Measurements from ENCODE around the gene SKAP1. TPM values are rescaled to one million over a fixed set of nuclear protein-coding genes. Genes with fewer than 3 reads are reported as not detected.

SKAP1 gene
- total RNA-seq, 1 donor from 2014 or later: 25.3 TPM

GRCh38 chr17:48285614-48286013 is 144.4 kb downstream of the SKAP1 start:
- ChIA-PET POLR2A (no interaction called here), CTCF (no interaction called here)
- TF ChIP-seq, protein P1, sequence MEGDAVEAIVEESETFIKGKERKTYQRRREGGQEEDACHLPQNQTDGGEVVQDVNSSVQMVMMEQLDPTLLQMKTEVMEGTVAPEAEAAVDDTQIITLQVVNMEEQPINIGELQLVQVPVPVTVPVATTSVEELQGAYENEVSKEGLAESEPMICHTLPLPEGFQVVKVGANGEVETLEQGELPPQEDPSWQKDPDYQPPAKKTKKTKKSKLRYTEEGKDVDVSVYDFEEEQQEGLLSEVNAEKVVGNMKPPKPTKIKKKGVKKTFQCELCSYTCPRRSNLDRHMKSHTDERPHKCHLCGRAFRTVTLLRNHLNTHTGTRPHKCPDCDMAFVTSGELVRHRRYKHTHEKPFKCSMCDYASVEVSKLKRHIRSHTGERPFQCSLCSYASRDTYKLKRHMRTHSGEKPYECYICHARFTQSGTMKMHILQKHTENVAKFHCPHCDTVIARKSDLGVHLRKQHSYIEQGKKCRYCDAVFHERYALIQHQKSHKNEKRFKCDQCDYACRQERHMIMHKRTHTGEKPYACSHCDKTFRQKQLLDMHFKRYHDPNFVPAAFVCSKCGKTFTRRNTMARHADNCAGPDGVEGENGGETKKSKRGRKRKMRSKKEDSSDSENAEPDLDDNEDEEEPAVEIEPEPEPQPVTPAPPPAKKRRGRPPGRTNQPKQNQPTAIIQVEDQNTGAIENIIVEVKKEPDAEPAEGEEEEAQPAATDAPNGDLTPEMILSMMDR (IDR thresholded peaks at IDR 0.05): no peak
- ATAC-seq (ENCODE audit: low read depth) (no peak), DNase-seq (no peak)
- Mint-ChIP-seq H3K27me3 (no peaks in the 10 kb centered on the region), H3K27ac (no peak overlapping the region), H3K4me1 (no peaks in the 10 kb centered on the region), H3K9me3 (no peaks in the 10 kb centered on the region), H3K4me3 (no peak overlapping the region), H3K36me3 (ENCODE audit: low read depth) (peaks cover 3% of the 10 kb centered on the region)
- intact Hi-C loops (cut with micrococcal nuclease): no loop called here

DNA sequence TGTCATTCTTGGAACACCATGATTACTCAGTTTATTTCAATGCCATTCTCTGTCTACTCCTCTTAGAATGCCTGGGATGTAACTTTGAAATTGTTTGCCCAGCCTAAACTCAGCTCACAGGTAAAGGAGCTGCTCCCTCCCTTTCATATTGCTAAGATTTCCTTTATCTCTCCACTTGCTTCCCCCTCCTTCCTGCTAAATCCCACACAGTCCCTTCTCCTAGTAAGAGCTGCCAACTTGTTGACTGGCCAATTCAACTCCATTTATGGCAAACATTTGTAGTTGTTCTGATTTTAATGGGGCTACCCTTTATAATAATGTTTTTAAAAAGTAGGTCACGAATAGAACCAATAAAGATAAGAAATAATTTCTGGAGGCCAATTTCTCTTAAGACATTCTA is 146.1 kb downstream of the SKAP1 start:
- intact Hi-C loops (cut with micrococcal nuclease): no loop called here

GRCh38 chr17:48283411-48283810 is 146.6 kb downstream of the SKAP1 start:
- POLR2A ChIA-PET: interaction anchor here (0.6 kb wide), 1 partner anchor 1247 kb away, joined by 4 read pairs; no protein-coding TSS in a partner anchor
- CTCF ChIA-PET: no interaction called here
- Mint-ChIP-seq H3K4me3 (no peak overlapping the region), H3K36me3 (ENCODE audit: low read depth) (peaks cover 5% of the 10 kb centered on the region), H3K9me3 (no peaks in the 10 kb centered on the region), H3K4me1 (no peaks in the 10 kb centered on the region), H3K27ac (no peak overlapping the region), H3K27me3 (no peaks in the 10 kb centered on the region)
- TF ChIP-seq, protein P1 (IDR thresholded peaks at IDR 0.05): no peak
- no peak for ATAC-seq (ENCODE audit: low read depth)
- intact Hi-C loops (cut with micrococcal nuclease): no loop called here
- DNase-seq: no peak

More for the DNA sequence above, 146.1 kb downstream of the SKAP1 start:
- Mint-ChIP-seq H3K4me3 (no peak overlapping the region), H3K27me3 (no peaks in the 10 kb centered on the region), H3K27ac (no peak overlapping the region), H3K36me3 (ENCODE audit: low read depth) (peaks cover 3% of the 10 kb centered on the region), H3K4me1 (no peaks in the 10 kb centered on the region), H3K9me3 (no peaks in the 10 kb centered on the region)
- DNase-seq (no peak), ATAC-seq (ENCODE audit: low read depth) (no peak)
- TF ChIP-seq, protein P1 (IDR thresholded peaks at IDR 0.05): no peak
- POLR2A ChIA-PET: interaction anchor here (0.6 kb wide), 1 partner anchor 173 kb away, joined by 3 read pairs; no protein-coding TSS in a partner anchor
- CTCF ChIA-PET: no interaction called here

GRCh38 chr17:48282303-48282702 is 147.7 kb downstream of the SKAP1 start:
- POLR2A ChIA-PET: interaction anchor here (0.6 kb wide), 1 partner anchor 10 kb away, joined by 3 read pairs; no protein-coding TSS in a partner anchor
- ATAC-seq (ENCODE audit: low read depth): no peak
- TF ChIP-seq, protein P1 (IDR thresholded peaks at IDR 0.05): no peak

DNA sequence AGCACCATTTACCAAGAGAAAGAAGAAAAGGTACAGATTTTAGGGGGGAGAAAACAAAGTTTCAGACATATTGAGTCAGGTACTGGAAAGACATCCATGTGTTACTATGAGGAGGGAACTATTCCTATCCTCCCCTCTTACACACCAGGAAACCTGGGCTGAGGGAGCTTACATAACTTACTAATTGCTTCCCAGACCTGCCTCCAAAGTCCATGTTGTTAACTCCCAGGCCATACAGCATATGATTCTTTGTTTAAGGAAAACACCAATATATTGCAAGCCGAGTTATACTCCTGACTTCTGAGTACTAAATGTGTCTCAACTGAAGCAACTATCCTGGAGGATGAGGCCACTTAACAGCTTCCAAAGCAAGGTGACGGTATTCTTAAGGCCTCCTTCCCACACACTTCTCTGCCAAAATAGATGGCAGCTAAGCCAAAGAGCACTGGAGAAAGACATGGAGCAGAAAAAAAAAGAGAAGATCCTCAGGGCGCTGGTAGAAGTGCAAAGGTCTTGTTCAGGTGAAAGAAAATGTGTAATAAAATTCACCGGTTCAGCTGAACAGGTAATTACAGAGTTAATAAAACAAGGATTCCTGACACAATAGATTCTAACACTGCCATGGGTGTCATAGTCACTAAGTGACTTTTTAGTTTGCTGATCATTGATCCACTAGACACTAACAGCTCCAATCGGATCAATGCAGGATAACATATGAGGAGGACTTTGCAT is 151.1 kb downstream of the SKAP1 start:
- TF ChIP-seq, protein P1 (IDR thresholded peaks at IDR 0.05): no peak
- intact Hi-C loops (cut with micrococcal nuclease): no loop called here
- DNase-seq (no peak), ATAC-seq (ENCODE audit: low read depth) (no peak)
- CTCF ChIA-PET: interaction anchor here (1.2 kb wide), 1 partner anchor 16 kb away, joined by 3 read pairs; no protein-coding TSS in a partner anchor
- POLR2A ChIA-PET: no interaction called here
- H3K4me1 Mint-ChIP-seq: no peaks in the 10 kb centered on the region
- H3K9me3 Mint-ChIP-seq: no peaks in the 10 kb centered on the region
- H3K36me3 Mint-ChIP-seq (ENCODE audit: low read depth): peaks cover 6% of the 10 kb centered on the region
- H3K27ac Mint-ChIP-seq: no peak overlapping the region
- peaks cover 2% of the 10 kb centered on the region for H3K27me3 Mint-ChIP-seq
- no peak overlapping the region for H3K4me3 Mint-ChIP-seq

More at GRCh38 chr17:48282303-48282702, 147.7 kb downstream of the SKAP1 start:
- CTCF ChIA-PET: interaction anchor here (0.6 kb wide), 1 partner anchor 49 kb away, joined by 3 read pairs; no protein-coding TSS in a partner anchor
- Mint-ChIP-seq H3K4me1 (no peaks in the 10 kb centered on the region), H3K9me3 (no peaks in the 10 kb centered on the region), H3K36me3 (ENCODE audit: low read depth) (peaks cover 6% of the 10 kb centered on the region), H3K27me3 (no peaks in the 10 kb centered on the region), H3K27ac (no peak overlapping the region), H3K4me3 (no peak overlapping the region)
- no peak for DNase-seq
- intact Hi-C loops (cut with micrococcal nuclease): no loop called here
